Measurements from ENCODE around the gene LAMTOR5.
"Not testable (repeated sequence)": the region's sequence is repeated elsewhere in the genome, so short reads cannot be mapped to it uniquely, and the experiment has no call there.

The LAMTOR5 gene

DNA sequence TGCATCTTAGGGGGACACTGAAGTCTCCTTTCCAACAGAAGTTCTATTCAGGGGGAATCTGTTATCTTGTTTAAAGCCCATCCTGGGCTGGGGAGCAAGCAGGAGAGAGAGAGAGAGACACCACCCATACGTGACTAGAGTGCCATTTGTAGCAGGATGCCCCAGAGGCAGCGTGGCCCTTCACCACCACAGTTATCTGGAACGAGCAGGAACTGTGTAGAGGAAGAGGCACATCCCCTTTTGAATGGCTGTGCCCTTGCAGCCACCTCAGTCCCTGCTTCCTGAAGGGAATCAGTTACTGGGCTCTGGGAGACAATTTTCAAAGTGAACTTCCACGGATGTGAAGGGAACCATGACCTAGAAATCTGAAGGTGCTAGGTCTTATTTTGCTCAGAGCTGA, 19.4 kb upstream of the LAMTOR5 start:
- no peak for DNase-seq (ENCODE audit: low read depth in 3 of 3)

DNA sequence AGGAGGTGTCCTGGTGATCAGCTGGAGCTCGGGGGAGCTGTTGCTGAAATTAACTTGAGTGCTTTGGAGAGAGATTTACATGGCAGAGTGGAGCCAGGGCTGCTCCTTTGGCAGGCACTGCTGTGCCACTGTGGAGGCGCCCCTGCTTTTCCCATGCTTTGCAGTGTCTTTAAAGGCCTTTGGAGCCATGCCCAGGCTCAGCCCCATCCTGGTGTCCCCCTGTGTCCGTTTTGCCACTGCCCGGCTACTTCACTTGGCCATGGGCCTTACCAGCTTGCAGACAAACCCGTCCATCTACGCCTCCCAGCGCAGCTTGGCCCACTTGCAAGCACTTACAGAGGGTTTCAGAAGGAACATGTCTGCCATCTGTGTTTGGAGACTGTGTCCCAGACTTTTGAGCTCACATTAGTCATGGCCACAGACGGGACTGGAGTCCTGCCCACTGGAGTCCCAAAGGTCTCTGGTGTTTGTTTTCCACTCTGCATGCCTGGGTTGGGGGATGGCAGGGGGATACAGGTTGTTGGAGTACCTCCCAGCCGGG, 18.2 kb upstream of the LAMTOR5 start:
- DNase-seq (ENCODE audit: low read depth in 3 of 3): no peak

- no peak for DNase-seq (ENCODE audit: low read depth in 3 of 3)
Observed at GRCh38 chr1:110424699-110425611, 17.5 kb upstream of the LAMTOR5 start.

DNA sequence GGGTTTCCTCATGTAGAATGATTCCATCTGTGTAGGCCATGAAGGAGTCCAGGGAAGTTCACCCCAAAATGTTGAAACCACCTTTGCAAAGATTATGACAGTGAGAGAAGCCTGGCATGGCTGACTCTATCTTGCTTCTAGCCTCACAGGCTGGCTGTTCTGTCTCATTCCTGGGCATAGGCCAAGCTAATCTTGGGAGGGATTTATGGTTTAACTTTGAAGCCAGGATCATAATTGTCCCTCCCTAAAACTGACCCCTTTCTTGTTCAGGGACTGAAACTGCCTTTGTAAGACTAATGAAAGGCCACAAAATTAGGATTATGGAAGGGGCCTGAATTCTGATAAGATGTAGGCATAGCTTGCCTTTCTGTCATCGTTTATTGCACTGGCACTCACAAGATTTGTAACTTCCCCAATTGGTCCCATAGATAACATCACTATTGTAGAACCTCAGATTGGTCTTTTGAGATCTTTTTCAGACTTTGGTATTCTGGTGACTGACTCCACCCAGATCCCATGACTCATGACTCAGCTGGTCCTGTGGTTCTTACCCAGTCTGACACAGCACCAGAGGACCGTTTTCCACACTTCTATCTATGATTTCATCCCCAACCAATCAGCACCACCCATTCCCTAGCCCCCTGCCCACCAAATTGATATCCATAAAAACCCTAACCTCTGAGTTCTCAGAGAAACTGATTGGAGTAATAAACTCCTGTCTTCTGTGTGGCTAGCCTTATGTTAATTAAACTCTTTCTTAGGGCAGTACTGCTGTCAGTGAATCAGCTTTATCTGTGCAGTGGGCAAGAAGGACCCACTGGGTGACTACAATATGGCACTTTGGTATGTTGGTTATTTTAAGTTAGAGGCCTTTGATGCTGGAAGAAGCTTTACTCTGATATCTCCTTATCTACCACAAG, 13.6 kb upstream of the LAMTOR5 start:
- DNase-seq (ENCODE audit: low read depth in 3 of 3): no peak

- DNase-seq (ENCODE audit: low read depth in 3 of 3): no peak
Observed at GRCh38 chr1:110420023-110420662, 12.6 kb upstream of the LAMTOR5 start.

DNA sequence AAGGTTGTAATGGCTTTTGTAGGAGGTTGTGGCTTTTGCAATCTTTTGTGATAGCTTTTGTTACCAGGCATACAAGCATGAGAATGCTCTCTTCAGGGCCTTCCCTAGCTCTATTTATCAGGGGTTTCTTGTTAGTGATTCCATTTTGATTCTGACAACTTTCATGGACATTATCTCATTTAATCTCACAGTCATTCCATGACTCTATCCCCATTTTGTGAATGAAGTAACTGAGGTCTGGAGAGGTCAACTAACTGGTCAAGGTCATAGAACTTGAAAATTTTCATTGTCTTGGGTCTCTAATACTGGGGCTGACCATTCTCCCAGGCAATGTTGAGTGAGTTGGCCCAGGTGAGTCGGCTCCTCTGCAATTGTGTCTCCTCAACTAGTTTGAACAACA, 11.2 kb upstream of the LAMTOR5 start:
- no peak for DNase-seq (ENCODE audit: low read depth in 3 of 3)

DNA sequence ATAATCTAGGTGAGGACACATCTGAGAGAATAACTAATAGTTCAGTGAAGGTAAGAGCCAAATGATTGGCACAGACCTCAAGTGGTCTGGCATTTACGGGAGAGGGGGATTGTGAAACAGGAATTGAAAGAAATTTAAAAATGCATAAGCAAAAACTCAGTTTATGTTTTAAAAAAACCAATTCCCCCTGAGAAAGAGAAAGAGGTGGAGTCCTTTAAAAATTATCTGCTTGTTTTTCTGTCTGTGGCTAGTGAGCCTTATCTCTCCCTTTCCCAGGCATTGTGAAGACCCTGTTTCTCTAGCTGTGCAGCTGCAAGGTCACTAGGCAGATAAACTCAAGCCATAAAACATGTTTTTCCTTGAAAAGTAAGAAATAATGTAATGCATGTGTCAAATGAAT, 5.6 kb upstream of the LAMTOR5 start:
- DNase-seq (ENCODE audit: low read depth in 3 of 3): not testable (repeated sequence)

GRCh38 chr1:110412576-110412975, 5.1 kb upstream of the LAMTOR5 start:
- DNase-seq (ENCODE audit: low read depth in 3 of 3): peak; percentile 31 to 57 (median 34)

DNA sequence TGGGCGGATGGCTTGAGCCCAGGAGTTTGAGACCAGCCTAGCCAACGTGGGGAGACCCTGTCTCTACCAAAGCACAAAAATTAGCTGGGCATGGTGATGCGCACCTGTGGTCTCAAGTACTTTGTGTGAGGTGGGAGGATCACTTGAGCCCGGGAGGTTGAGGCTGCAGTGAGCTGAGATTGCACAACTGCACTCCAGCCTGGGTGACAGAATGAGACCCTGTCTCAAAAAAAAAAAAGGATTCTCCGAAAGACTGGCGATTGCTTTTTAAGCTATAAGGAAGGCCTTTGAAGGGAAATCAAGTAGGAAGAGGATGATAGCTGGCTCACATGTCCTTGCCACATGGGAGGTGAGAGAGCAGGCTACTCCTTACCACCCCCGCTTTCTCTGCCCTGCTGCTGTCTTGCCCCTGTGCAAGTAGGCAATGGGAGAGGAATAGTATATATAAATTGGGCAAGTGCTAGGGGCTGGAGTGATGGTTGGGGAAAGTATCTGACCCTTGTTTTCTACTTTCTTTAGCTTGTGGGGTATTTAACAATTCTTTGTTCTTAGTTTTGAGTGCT, 3.8 kb upstream of the LAMTOR5 start:
- DNase-seq (ENCODE audit: low read depth in 3 of 3): no peak

GRCh38 chr1:110409316-110409715, 1.8 kb upstream of the LAMTOR5 start:
- DNase-seq (ENCODE audit: low read depth in 3 of 3): no peak

- no peak for DNase-seq (ENCODE audit: low read depth in 3 of 3)
Observed at GRCh38 chr1:110408488-110408887, 994 bp upstream of the LAMTOR5 start.

DNA sequence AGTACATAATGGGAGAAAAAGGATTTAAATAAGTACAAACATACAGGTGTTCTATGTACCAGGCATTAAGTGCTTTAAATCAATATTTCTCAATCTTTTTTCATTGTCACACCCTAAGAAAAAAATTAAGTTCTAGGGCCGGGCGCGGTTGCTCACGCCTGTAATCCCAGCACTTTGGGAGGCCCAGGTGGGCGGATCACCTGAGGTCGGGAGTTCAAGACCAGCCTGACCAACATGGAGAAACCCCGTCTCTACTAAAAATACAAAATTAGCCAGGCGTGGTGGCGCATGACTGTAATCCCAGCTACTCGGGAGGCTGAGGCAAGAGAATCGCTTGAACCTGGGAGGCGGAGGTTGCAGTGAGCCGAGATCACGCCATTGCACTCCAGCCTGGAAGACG, 1.1 kb downstream of the LAMTOR5 start:
- not testable (repeated sequence) for DNase-seq (ENCODE audit: low read depth in 3 of 3)

DNA sequence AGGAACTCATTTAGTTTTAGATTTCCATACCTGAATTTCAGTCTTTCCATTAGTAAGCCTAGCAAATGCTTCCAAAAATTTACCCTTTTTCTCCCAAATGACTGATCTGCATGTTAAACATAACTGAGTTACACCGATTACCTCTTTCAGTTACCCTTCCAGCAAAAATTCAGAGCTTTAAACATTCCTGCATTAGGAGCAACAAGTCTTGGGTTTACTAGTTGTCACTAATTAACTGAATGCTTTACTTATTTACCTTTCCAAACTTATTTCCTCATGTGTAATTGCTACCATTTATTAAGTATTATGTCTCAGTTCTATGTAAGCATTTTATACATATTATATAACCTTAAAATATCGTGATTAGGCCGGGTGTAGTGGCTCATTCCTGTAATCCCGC, 3.1 kb downstream of the LAMTOR5 start:
- DNase-seq (ENCODE audit: low read depth in 3 of 3): no peak

DNA sequence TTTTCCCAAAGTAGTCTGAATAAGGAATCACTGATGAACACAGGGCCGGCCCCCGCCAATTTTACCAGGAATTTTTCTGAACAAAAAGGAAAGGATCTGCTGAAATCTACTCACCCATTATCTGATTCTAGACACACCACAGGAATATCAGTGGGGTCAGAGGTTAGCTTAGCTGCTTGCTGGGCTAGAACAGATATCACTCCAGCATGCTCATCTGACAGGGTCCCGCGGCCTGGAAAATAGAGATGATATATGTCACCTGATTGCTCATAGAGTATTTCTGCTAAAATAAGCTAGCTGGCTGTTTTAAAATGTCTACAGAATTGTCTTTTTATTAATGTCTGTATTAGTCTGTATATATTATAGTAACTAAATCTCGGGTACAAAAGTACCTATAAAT, 3.7 kb downstream of the LAMTOR5 start:
- DNase-seq (ENCODE audit: low read depth in 3 of 3): no peak

- not testable (repeated sequence) for DNase-seq (ENCODE audit: low read depth in 3 of 3)
Observed at GRCh38 chr1:110396259-110396958, 11.1 kb downstream of the LAMTOR5 start.

GRCh38 chr1:110394493-110394820, 13.0 kb downstream of the LAMTOR5 start:
- DNase-seq (ENCODE audit: low read depth in 3 of 3): no peak

GRCh38 chr1:110393691-110394492, 13.6 kb downstream of the LAMTOR5 start:
- no peak for DNase-seq (ENCODE audit: low read depth in 3 of 3)

GRCh38 chr1:110393286-110393685, 14.2 kb downstream of the LAMTOR5 start:
- DNase-seq (ENCODE audit: low read depth in 3 of 3): no peak

GRCh38 chr1:110390692-110391245, 16.7 kb downstream of the LAMTOR5 start, which contains the start of gene SLC16A4:
Gene SLC16A4 (minus strand): TSS chr1:110391026. CDS start chr1:110389323, 1,703 bp downstream.
- no peak for DNase-seq (ENCODE audit: low read depth in 3 of 3)

DNA sequence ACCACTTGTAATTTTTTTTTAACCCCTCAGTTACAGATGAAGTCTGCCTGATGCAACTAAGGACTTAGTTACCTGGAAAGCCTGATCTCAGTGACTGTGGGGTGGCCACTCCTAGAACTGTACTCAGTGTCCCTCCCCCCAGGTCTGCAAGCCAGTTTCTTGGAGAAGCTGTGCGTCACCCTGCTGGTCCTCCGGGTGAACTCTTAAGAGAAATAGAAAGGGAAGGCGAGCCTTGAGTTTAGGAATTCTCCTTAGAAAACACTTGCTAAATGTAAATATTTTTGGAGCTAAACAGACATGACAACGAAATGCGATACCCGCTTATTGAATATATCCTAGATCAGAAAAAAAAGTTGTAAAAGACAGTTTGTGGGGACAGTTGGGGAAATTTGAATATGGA, 17.4 kb downstream of the LAMTOR5 start:
- DNase-seq (ENCODE audit: low read depth in 3 of 3): no peak
